RWPE1 (cell line): ENCODE data around the gene LBR.

ENCODE experiments used
- CTCF ChIA-PET: fragments of 350-600 bp; sonication (Branson Sonifier 250); formaldehyde crosslinking; extraction: SDS; loops from one replicate; lab custom pipeline; 2021; lab: Yijun Ruan, JAX
- POLR2A ChIA-PET: fragments of 400-600 bp; formaldehyde crosslinking; extraction: SDS; loops from one replicate; lab custom pipeline; 2020; ENCODE audit warnings: antibody characterized with exemption; ENCODE audit not compliant: low non-redundant PET; lab: Yijun Ruan, JAX
- DNase-seq: peaks from one replicate; pipeline ENCODE4 v3.0.0; 2012; ENCODE audit warnings: low spot score
- H3K27ac ChIP-seq: fragments of 450-650 bp; 2 replicates; pipeline ENCODE4 v1.5.1; 2017
- CTCF ChIP-seq: fragments of 450-650 bp; conservative IDR thresholded peaks from 2 replicates; pipeline ENCODE4 v1.5.1; 2017; ENCODE audit warnings: low read depth, mild to moderate bottlenecking

Gene LBR

GRCh38 chr1:225364439-225364838 lies 63.4 kb downstream of the LBR start:
- no peak for TF ChIP-seq CTCF
- DNase-seq: no peak
- POLR2A ChIA-PET: no interaction called here
- CTCF ChIA-PET: interaction anchor here (0.6 kb wide), 2 partner anchors 449 to 1902 kb away, joined by 3 read pairs; no protein-coding TSS in a partner anchor
- H3K27ac ChIP-seq: no peak overlapping the region

- no peak for TF ChIP-seq CTCF
- ChIA-PET POLR2A (no interaction called here), CTCF (no interaction called here)
- no peak overlapping the region for H3K27ac ChIP-seq
- no peak for DNase-seq
Observed at GRCh38 chr1:225362805-225363204, 65.0 kb downstream of the LBR start.

- no peak for DNase-seq
- H3K27ac ChIP-seq: no peak overlapping the region
- TF ChIP-seq CTCF: no peak
- ChIA-PET POLR2A (no interaction called here), CTCF (no interaction called here)
Observed at GRCh38 chr1:225361176-225361575, 66.7 kb downstream of the LBR start.

DNA sequence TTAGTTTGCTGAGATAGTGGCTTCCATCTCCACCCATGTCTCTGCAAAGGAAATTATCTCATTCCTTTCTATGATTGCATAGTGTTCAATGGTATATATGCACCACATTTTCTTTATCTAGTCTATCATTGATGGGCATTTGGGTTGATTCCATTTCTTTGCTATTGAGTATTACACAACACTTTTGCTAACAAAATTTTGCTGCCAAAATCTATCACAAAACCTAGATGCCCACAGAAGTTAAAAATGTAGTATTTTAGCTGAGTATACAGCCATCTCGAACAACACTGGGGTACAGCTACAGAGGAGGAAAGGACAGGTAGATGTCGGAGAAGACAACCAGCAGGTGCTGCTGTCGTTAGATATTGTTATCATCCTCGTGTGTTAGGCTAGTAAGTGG lies 67.7 kb downstream of the LBR start:
- no peak for DNase-seq
- TF ChIP-seq CTCF: no peak
- no peak overlapping the region for H3K27ac ChIP-seq
- CTCF ChIA-PET: no interaction called here
- POLR2A ChIA-PET: no interaction called here

DNA sequence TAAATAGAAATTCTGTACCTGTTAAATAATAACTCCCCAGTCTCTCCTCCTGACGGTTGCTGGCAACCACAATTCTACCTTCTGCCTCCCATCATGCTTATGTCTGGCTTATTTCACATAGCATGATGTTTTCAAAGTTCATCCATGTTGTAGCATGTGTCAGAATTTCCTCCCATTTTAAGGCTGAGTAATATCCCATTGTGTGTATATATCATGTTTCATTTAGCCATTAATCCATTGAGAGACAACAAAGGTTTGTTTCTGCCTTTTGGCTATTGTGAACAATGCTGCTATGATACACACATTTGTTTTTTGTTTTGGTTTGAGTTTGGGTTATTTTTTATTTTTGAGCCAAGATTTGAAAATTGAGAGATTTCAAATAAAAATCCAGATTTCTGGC lies 72.0 kb downstream of the LBR start:
- DNase-seq: no peak
- TF ChIP-seq CTCF: no peak
- H3K27ac ChIP-seq: no peak overlapping the region
- ChIA-PET CTCF (no interaction called here), POLR2A (no interaction called here)

DNA sequence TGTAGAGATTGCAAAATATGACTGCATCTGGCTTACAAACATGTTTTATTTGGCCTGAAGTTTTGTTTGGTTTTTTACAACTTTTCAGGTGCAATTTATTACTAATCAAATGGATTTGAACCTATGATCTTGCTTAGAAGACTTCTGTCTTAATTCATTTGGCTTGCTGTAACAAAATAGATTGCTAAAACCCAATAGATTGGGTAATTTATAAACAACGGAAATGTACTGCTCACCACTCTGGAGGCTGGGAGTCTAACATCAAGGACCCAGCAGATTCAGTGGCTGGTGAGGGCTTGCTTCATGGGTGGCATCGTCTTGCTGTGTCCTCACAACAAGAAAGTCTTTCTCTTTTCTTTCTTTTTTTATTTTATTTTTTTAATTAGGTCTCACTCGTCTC lies 72.9 kb downstream of the LBR start:
- CTCF ChIA-PET: no interaction called here
- DNase-seq: no peak
- no peak overlapping the region for H3K27ac ChIP-seq
- no peak for TF ChIP-seq CTCF
- POLR2A ChIA-PET: no interaction called here
